IPS-NIHi7 (cell line): ENCODE measurements around the gene FNDC1.
"Not testable (repeated sequence)": the region's sequence is repeated elsewhere in the genome, so short reads cannot be mapped to it uniquely, and the experiment has no call there.

Experiments
- DNase-seq: peaks from one replicate; pipeline ENCODE4 v3.0.0; 2012; ENCODE audit warnings: mixed read lengths; ENCODE audit errors: extremely low spot score

Gene FNDC1

DNA sequence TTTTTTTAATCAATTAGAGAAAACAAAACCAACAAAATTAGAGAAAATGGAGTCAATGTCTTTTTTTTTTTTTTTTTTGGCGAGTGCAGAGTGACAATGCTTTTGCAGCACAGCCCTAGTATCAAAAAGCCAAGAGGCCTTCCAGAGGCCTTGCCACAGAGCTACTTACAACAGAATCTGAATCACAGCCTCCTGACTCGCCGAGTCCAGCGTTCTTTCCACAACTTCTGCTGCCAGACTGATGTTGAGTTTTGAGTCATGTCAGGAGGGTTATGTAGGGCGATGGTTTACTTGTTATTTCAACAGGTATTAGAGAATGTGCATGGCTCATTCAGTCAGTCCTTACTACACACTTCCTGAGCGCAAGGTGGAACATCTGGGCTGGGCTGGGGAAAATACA lies 88.6 kb downstream of the FNDC1 start:
- DNase-seq = no peak

GRCh38 chr6:159259441-159260125 lies 90.4 kb downstream of the FNDC1 start:
- DNase-seq = no peak

DNA sequence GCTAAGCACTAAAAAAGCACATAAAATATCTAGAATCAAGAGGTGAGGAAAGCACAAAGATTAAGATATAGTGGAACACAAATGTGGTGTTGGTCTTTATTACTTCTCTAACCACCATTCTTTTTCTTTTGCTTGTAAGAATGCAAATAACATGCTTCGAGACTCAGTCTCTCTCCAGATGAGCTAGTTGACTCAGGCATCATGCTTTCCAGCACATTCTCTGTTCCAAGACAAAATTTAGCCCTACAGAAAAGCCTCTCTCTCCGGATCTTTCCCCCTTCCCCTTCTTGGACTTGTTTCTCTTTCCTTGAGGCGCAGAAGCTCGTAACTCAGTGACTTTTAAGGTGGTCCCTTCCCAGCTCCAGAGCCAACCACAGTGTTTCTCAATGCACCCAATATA lies 91.0 kb downstream of the FNDC1 start:
- no peak for DNase-seq

DNA sequence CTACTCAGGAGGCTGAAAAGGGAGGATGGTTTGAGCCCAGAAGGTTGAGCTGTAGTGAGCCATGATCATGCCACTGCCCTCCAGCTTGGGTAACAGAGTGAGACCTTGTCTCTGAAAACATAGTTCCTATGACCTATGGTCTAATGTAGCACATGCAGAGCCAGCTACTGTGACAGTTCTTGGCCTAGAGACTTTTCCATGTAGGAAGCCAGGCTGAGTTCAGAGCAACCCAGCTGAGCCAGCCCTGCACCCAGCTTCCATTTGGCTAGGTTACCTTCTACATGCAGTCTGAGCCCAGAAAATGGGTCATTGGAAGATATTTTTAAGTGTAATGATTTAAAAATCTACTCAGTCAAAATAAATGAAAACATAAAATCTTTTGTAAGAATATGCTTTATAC lies 92.8 kb downstream of the FNDC1 start:
- DNase-seq = no peak

GRCh38 chr6:159262586-159262985 lies 93.4 kb downstream of the FNDC1 start:
- no peak for DNase-seq

DNA sequence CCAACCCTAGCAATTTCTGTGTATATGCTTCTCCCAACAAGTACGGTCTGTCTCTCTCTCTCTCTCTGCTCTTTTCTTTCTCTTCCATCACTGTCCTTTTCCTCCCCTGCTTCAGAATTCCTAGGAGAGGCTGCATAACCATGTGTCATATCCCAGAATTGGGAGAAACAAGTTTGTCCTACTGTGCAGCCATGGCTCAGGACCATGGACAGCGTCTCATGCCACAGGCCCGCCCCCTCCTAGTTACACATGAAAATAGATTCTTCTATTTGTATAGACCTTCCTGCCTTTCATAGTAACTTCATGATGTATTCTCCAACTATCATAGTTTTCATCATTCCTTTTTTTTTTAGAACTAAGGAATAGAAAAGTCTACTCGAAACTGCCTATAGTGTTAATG lies 98.0 kb downstream of the FNDC1 start:
- DNase-seq = peak; percentile 68

GRCh38 chr6:159268511-159268910 lies 99.3 kb downstream of the FNDC1 start:
- no peak for DNase-seq

DNA sequence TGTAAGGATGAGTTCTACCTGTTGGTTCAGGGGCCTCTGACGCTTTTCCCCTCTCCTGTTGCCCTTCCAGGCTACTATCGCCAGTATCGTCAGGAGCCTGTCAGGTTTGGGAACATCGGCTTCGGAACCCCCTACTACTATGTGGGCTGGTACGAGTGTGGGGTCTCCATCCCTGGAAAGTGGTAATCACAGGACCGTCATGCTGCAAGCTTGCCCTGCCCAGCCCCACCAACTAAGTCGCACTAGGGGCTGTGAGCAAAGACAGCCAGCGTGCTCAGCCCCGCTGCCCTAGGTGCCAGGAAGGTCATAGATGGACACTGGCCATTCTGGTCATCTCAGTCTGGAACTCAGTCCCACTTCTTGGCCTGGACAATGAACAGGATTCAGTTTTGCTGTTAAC lies 102.1 kb downstream of the FNDC1 start:
- no peak for DNase-seq

DNA sequence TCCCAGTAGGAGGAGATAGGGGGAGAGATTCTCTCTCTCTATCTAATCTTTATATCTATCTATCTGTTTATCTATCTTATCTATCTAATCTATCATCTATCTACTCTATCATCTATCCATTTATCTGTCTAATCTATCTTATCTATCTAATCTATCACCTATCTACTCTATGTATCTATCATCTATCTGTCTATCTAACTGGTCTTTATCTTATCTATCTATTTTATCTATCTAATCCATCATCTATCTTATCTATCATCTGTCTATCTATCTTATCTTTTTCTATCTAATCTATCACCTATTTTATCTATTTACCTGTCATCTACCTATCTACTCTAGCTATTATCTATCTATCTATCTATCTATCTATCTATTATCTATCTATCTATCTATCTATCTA lies 109.4 kb downstream of the FNDC1 start:
- no peak for DNase-seq

DNA sequence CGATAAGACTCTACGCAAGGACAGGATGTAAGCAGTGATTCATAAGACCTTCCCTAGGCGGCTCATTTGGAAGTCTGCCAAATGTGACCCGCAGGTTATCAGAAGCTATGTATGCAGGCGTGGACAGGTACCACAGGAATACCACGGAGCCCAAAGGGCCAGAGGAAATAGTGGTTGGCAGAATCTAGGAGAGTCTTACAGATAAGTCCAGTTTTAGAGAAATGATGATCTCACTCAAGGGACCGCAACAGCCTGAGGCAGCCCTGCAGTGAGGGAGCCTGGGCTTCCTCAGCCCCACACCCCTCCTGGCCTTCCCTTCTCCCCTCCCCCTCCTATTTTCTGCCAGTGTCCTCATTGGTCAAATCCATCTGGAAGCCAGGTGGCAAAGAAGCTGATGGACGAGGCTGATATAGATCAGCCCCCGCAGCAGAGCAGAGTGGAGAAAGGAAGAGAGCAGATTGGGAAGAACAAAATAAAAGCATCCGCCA lies 110.6 kb downstream of the FNDC1 start:
- DNase-seq = peak; percentile 28

GRCh38 chr6:159282421-159282820 lies 113.2 kb downstream of the FNDC1 start:
- no peak for DNase-seq

DNA sequence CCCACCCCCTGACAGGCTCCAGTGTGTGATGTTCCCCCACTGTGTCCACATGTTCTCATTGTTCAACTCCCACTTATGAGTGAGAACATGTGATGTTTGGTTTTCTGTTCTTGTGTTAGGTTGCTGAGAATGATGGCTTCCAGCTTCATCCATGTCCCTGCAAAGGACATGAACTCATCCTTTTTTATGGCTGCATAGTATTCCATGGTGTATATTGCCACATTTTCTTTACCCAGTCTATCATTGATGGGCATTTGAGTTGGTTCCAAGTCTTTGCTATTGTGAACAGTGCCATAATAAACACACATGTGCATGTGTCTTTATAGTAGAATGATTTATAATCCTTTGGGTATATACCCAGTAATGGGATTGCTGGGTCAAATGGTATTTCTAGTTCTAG lies 115.5 kb downstream of the FNDC1 start:
- not testable (repeated sequence) for DNase-seq

DNA sequence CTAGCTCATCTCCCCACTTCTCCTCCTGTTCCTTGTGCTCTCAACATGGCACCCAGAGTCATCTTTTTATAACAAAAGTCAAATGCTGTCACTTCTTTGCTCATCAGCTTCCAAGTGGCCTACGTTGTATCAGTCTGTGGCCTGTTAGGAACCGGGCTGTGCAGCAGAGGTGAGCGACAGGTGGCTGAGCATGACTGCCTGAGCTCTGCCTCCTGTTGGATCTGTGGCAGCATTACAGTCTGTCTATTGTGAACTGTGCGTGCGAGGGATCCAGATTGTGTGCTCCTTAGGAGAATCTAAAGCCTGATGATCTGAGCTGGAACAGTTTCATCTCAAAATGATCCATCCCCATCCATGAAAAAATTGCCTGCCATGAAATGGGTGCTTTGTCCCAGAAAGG lies 129.6 kb downstream of the FNDC1 start:
- DNase-seq = no peak

DNA sequence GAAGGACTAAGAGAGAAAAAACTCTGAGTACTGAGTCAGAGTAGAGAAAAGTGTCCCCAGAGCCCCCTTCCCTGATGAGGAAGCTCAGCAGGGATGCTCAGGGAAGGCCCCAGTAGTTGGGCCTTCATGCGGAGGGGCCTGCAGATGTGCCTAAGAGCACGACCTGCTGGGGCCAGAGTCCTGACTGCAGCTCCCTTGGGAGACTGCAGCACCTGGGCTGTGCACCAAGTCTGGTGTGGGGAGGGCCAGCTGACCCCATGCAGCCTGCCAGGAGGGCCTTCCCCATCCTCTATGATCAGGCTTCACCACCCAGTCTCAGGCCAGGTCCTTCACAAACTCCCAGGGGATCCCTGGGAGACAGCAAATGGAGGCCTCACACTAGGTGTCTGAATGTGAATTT lies 130.4 kb downstream of the FNDC1 start:
- DNase-seq = no peak

DNA sequence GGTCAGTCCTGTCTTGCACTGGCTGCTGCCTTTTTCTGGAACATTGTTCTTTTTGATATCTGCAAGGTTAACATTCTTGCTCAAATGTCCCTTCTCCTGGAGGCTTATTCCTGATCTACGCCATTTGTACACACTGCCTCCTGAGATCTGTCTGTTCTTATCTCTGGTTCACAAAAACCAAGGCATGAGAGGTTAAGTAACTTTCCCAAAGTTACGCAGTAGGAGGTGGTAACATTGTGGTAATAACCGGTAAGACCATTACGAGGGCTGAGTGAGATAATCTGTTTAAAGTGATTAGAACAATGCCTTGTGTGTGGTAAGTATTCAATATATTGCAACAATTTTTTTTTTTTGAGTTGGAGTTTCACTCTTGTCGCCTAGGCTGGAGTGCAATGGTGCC lies 132.1 kb downstream of the FNDC1 start:
- no peak for DNase-seq

- DNase-seq = no peak
Measured at GRCh38 chr6:159301810-159302593, 132.8 kb downstream of the FNDC1 start.

DNA sequence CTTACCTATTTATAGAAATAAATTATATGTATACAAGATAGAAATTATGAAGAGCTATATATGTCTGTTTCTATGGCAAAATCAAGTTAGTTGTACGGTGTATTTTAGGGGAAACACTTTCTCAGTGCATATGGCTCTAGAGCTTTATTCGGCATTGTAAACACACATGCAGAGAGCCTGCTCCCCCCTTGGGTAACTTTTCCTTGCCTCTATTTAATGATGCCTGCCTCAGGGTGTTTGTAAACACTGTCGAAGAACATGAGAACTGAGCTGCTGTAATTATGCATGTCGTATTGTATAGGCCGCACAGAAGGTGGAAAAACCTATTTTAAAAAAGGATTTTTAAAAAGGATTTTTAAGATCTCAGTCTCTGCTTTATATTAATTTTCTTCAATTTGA lies 133.4 kb downstream of the FNDC1 start:
- no peak for DNase-seq

- DNase-seq = no peak
Measured at GRCh38 chr6:159303159-159303558, 134.0 kb downstream of the FNDC1 start.

DNA sequence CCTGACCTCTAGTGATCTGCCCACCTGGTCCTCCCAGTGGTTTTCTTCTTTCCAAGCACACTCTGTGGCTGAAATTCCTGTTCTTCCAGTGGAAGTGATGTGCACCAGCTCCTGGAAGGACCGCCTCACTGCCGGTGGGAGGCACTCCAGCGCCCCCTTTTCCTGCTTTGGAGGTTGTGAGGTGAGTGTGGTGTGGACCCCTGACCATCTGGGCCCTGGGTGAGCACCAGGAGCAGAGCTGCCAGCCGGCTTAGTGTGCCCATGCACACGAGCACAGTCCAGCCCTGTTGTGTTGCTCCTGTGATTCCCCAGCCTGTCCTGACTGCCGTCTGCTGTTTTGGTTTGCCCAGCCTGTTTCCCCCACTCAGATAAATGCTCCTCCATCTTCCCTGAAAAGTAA lies 134.6 kb downstream of the FNDC1 start:
- no peak for DNase-seq

GRCh38 chr6:159304641-159305040 lies 135.4 kb downstream of the FNDC1 start:
- no peak for DNase-seq

GRCh38 chr6:159305159-159305558 lies 136.0 kb downstream of the FNDC1 start:
- no peak for DNase-seq

GRCh38 chr6:159305804-159306537 lies 136.8 kb downstream of the FNDC1 start:
- DNase-seq = no peak
